Ovary (tissue), 9 donors: ENCODE results near the gene SF1. TPM values are rescaled to one million over a fixed set of nuclear protein-coding genes. Genes with fewer than 3 reads are reported as not detected.

Source experiments
- DNase-seq, 5 donors: peaks; one replicate each; pipeline ENCODE4 v3.0.0-alpha.2; 2019 to 2020
- H3K27ac ChIP-seq, 2 donors: fragments of 200-600 bp; one replicate each; pipeline versions ENCODE4 v1.5.1 to v1.8.0; 2019 to 2022
- H3K27me3 ChIP-seq: fragments of 200-600 bp; one replicate; pipeline ENCODE4 v1.8.0; 2022
- H3K36me3 ChIP-seq: fragments of 200-600 bp; sonication (generic); one replicate; pipeline ENCODE4 v1.5.1; 2019
- H3K4me1 ChIP-seq: one replicate; pipeline ENCODE4 v1.8.1; 2013; ENCODE audit warnings: mild to moderate bottlenecking, moderate library complexity; ENCODE audit not compliant: insufficient read depth
- H3K4me3 ChIP-seq: fragments of 200-600 bp; sonication (generic); one replicate; pipeline ENCODE4 v1.5.1; 2017
- H3K9me3 ChIP-seq, 2 donors: fragments of 200-600 bp in 1 of 2; sonication (generic) in 1 of 2; one replicate each; pipeline versions ENCODE4 v1.5.1 to v1.8.1; 2013 to 2019; ENCODE audit warnings: mild to moderate bottlenecking in 1 of 2, moderate library complexity in 1 of 2
- EP300 ChIP-seq: sonication (generic); formaldehyde crosslinking; IDR thresholded peaks from one replicate; pipeline ENCODE4 v1.6.1; 2017; ENCODE audit warnings: antibody characterized with exemption
- POLR2A ChIP-seq: fragments of 450-650 bp; IDR thresholded peaks from one replicate; pipeline ENCODE4 v1.6.1; 2017; ENCODE audit warnings: antibody characterized with exemption, mild to moderate bottlenecking, moderate library complexity
- WGBS, 3 donors: extraction: QIAGEN DNeasy Blood & Tissue Kit in 1 of 3; methylation state at CpG; one replicate each; pipeline versions ENCODE4 v1.1.5 to v1.1.7; 2013 to 2017; 5-methylcytosine and 5-hydroxymethylcytosine counted together
- intact Hi-C, 4 donors: fragments of 100-400 bp; cut with DNase I; formaldehyde crosslinking; loops; one replicate each; pipeline versions ENCODE4 v1.11.0 to v1.15.1; 2022 to 2023
- polyA plus RNA-seq, 2 donors: library from polyadenylated mRNA; stranded (reverse); fragments of 200-250 nt in 1 of 2; fragments of 350-450 nt in 1 of 2; fragmentation: Illumina TruSeq in 1 of 2; extraction: RNeasy Lipid Tissue Mini Kit (QIAGEN cat#74804) in 1 of 2; gene quantifications; one replicate each; pipeline ENCODE4 v1.2.3, GENCODE V29; 2013 to 2014
- total RNA-seq, 7 donors: library from RNA; depleted of rRNA in 2 of 7; stranded (reverse); fragments of >200 nt in 2 of 7; fragmentation: NEBNext Ultra II Directional in 3 of 7; extraction: Animal tissue kit (Norgen Biotek cat#: 25700) in 3 of 7; gene quantifications; one replicate each; pipeline versions ENCODE4 v1.1.0 to v1.2.4, GENCODE V29; 2016 to 2023
- TF ChIP-seq, protein P1 (sequence below), 3 donors: fragments of 450-650 bp in 2 of 3; fragments of 200-600 bp in 1 of 3; IDR thresholded peaks; one replicate each; pipeline versions ENCODE4 v1.5.1 to v1.8.0; 2016 to 2022; ENCODE audit warnings: antibody characterized with exemption in 3 of 3, mild to moderate bottlenecking in 1 of 3
- donor health status: DM: no; HTN: no; CAD: no; lungs with moderate emphysema.
- donor health status: DM: no; HTN: no; CAD: no.
- donor health status: Bipolar disorder and iron deficiency.
- donor health status: DM: yes; HTN: yes; CAD: no.
- donor health status: DM: no; HTN: no; CAD: no.
- donor health status: DM: yes; HTN: yes; CAD: no.

The SF1 gene
- total and polyA plus RNA-seq, 9 donors = 131 to 388 (median 306) TPM

DNA sequence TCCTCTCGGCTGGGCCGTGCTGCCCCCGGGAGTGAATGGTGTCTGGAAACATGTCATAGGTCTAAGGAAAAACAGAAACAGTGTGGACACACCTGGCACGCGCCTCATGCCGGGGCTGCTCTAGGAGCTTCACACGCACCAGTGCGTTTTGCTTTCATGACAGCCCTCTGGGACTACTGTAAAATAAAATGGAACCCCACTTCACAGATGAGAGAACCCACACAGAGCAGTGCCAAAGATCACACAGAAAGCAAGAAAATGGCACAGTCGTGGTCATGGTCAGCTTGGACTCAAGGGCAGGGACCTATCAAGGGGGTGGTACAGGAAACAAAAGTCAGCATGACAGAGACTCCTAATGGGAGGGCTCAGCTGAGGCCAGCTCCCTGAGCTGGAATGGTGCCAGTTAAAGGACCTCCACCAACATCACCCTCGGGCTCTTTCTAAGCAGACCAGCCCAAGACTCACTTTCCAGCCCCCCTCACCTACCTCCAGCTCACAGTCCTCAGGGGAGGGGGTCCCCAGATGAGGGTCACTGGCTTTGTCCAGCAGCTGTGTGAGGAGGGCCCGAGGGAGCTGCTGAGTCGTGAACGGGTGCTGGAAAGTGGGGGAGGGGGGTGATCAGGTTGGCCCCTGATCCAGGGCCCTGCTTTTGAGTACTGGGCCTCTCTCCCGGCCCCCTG, 21.4 kb upstream of the SF1 start:
- WGBS, 3 donors = 53 to 61% (median 54%) methylated on average over 14 of the region's 14 CpGs
- H3K9me3 ChIP-seq = no peaks in the 10 kb centered on the region
- H3K36me3 ChIP-seq = no peaks in the 10 kb centered on the region
- no peak for DNase-seq
- peaks cover 2% of the 10 kb centered on the region for H3K4me1 ChIP-seq
- intact Hi-C loops = no loop called here
- H3K4me3 ChIP-seq = no peak overlapping the region
- TF ChIP-seq, protein P1, sequence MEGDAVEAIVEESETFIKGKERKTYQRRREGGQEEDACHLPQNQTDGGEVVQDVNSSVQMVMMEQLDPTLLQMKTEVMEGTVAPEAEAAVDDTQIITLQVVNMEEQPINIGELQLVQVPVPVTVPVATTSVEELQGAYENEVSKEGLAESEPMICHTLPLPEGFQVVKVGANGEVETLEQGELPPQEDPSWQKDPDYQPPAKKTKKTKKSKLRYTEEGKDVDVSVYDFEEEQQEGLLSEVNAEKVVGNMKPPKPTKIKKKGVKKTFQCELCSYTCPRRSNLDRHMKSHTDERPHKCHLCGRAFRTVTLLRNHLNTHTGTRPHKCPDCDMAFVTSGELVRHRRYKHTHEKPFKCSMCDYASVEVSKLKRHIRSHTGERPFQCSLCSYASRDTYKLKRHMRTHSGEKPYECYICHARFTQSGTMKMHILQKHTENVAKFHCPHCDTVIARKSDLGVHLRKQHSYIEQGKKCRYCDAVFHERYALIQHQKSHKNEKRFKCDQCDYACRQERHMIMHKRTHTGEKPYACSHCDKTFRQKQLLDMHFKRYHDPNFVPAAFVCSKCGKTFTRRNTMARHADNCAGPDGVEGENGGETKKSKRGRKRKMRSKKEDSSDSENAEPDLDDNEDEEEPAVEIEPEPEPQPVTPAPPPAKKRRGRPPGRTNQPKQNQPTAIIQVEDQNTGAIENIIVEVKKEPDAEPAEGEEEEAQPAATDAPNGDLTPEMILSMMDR (IDR thresholded peaks at IDR 0.05) = no peak
- no peak for TF ChIP-seq POLR2A
- TF ChIP-seq EP300 = no peak
- no peak overlapping the region for H3K27ac ChIP-seq
- no peaks in the 10 kb centered on the region for H3K27me3 ChIP-seq

- intact Hi-C loops = no loop called here
Measured at GRCh38 chr11:64799256-64799622, 20.9 kb upstream of the SF1 start.

DNA sequence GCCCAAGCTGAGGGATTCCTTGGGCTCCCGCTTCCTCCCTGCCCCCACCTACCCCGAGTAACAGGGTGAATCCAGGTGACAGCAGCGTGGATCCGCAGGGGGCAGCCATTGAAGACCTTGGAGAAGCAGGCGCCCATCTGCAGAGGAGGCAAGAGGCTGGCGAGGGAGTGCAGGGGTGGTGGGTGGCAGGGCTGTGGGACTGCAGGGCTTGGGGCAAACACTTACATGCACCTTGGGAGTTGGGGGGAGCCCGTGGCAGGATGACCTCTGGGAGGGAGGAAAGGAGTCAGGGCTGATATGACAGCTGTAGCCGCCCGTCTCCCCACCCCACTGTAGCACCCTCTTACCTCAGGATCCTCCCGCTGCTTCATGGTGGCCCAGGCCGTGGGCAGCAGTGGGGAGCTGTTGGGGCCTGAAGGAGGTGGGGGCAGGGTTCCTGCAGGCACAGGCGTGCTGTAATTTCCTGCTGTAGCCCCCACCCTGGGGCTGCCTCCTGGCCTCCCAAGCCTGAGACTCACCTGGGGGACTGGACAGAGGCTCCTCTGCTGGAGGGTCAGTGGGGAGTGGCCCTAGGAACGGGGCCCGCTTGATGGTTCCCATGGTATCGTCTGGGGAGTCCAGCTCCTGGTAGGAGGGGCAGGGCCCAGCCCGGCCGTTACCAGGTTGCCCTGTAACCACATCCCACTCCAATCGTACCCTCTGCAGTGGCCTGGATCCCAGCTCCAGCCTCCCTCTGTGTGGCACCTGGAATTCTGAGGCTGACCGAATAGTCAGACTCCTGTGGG, 18.6 kb upstream of the SF1 start:
- Histone ChIP-seq H3K27me3 (no peaks in the 10 kb centered on the region), H3K27ac (no peak overlapping the region), H3K4me3 (no peak overlapping the region), H3K36me3 (no peaks in the 10 kb centered on the region), H3K9me3 (no peaks in the 10 kb centered on the region), H3K4me1 (no peaks in the 10 kb centered on the region)
- WGBS, 3 donors = 86 to 88% (median 87%) methylated on average over 19 of the region's 19 CpGs
- DNase-seq = peak in 1 of 5 donors; percentile 34
- intact Hi-C loops = no loop called here
- TF ChIP-seq POLR2A (no peak), EP300 (no peak)
- TF ChIP-seq, protein P1 (IDR thresholded peaks at IDR 0.05) = no peak

More at GRCh38 chr11:64799256-64799622, 20.9 kb upstream of the SF1 start:
- no peak overlapping the region for H3K27ac ChIP-seq
- H3K4me3 ChIP-seq = no peak overlapping the region
- DNase-seq = no peak
- no peaks in the 10 kb centered on the region for H3K9me3 ChIP-seq
- H3K27me3 ChIP-seq = no peaks in the 10 kb centered on the region
- no peak for TF ChIP-seq POLR2A
- TF ChIP-seq, protein P1 (IDR thresholded peaks at IDR 0.05) = no peak
- no peak for TF ChIP-seq EP300
- H3K4me1 ChIP-seq = peaks cover 2% of the 10 kb centered on the region
- WGBS, 3 donors = 68 to 83% (median 78%) methylated on average over 7 of the region's 7 CpGs
- H3K36me3 ChIP-seq = no peaks in the 10 kb centered on the region

- WGBS, 3 donors = 81 to 82% (median 81%) methylated on average over 16 to 19 of the region's 19 CpGs
- no peak for DNase-seq
- Histone ChIP-seq H3K4me3 (no peak overlapping the region), H3K27me3 (no peaks in the 10 kb centered on the region), H3K9me3 (no peaks in the 10 kb centered on the region), H3K4me1 (no peaks in the 10 kb centered on the region), H3K27ac (no peak overlapping the region), H3K36me3 (no peaks in the 10 kb centered on the region)
- TF ChIP-seq POLR2A (no peak), EP300 (no peak)
- TF ChIP-seq, protein P1 (IDR thresholded peaks at IDR 0.05) = no peak
- intact Hi-C loops = no loop called here
Measured at GRCh38 chr11:64796047-64796756, 17.9 kb upstream of the SF1 start.
